Keratinocyte (primary cell): ENCODE measurements around the gene IGF1. TPM values are rescaled to one million over a fixed set of nuclear protein-coding genes. Genes with fewer than 3 reads are reported as not detected.

Experiments used
- DNase-seq: peaks from one replicate; pipeline ENCODE4 v3.0.0-alpha.2; 2011; ENCODE audit warnings: low read depth, missing footprints, low spot score
- FAIRE-seq: peaks from 2 replicates; lab custom pipeline; 2011; peaks lifted over from hg19 to GRCh38; lab: Jason Lieb, UNC
- H2AFZ ChIP-seq: 2 replicates; pipeline ENCODE4 v1.6.0; 2012; ENCODE audit warnings: low read length, control low read depth, inconsistent platforms; ENCODE audit not compliant: control insufficient read depth
- H3K27ac ChIP-seq: 2 replicates; pipeline ENCODE4 v1.5.1; 2011; ENCODE audit warnings: low read length; ENCODE audit not compliant: control insufficient read depth, insufficient read depth
- H3K27me3 ChIP-seq: 3 replicates; pipeline ENCODE4 v1.6.0; 2011; ENCODE audit warnings: low read length; ENCODE audit not compliant: control insufficient read depth, insufficient read depth; ENCODE audit errors: extremely low read depth
- H3K36me3 ChIP-seq, 2 experiments: 2 replicates in 1 of 2; 3 replicates in 1 of 2; pipeline ENCODE4 v1.5.1; 2011; ENCODE audit warnings: low read length in 2 of 2, mild to moderate bottlenecking in 1 of 2; ENCODE audit not compliant: control insufficient read depth in 2 of 2, insufficient read depth in 2 of 2; ENCODE audit errors: extremely low read depth in 1 of 2
- H3K4me1 ChIP-seq: 3 replicates; pipeline ENCODE4 v1.5.1; 2011; ENCODE audit warnings: low read length; ENCODE audit not compliant: control insufficient read depth, insufficient read depth; ENCODE audit errors: extremely low read depth
- H3K4me2 ChIP-seq: 3 replicates; pipeline ENCODE4 v1.6.0; 2011; ENCODE audit warnings: low read depth, low read length; ENCODE audit not compliant: control insufficient read depth, insufficient read depth; ENCODE audit errors: extremely low read depth
- H3K4me3 ChIP-seq, 3 experiments: fragments of 200-600 bp in 1 of 3; sonication (generic) in 1 of 3; 2 replicates in 2 of 3; 3 replicates in 1 of 3; pipeline ENCODE4 v1.5.1; 2011 to 2016; ENCODE audit warnings: low read length in 3 of 3, mild to moderate bottlenecking in 3 of 3, control low read depth in 2 of 3, inconsistent platforms in 1 of 3, low read depth in 1 of 3, mixed read lengths in 1 of 3, mixed run types in 1 of 3, moderate library complexity in 1 of 3; ENCODE audit not compliant: control insufficient read depth in 2 of 3, insufficient read depth in 2 of 3; ENCODE audit errors: extremely low read depth in 1 of 3
- H3K79me2 ChIP-seq: 2 replicates; pipeline ENCODE4 v1.6.0; 2012; ENCODE audit warnings: low read length; ENCODE audit not compliant: control insufficient read depth, insufficient read depth
- H3K9ac ChIP-seq: 3 replicates; pipeline ENCODE4 v1.6.0; 2011; ENCODE audit warnings: low read length; ENCODE audit not compliant: control insufficient read depth, insufficient read depth; ENCODE audit errors: extremely low read depth
- H3K9me1 ChIP-seq: 3 replicates; pipeline ENCODE4 v1.6.0; 2011; ENCODE audit warnings: low read length; ENCODE audit not compliant: control insufficient read depth, insufficient read depth; ENCODE audit errors: extremely low read depth
- H3K9me3 ChIP-seq: 2 replicates; pipeline ENCODE4 v1.5.1; 2012; ENCODE audit warnings: low read depth, low read length; ENCODE audit not compliant: control insufficient read depth
- H4K20me1 ChIP-seq: 3 replicates; pipeline ENCODE4 v1.6.0; 2011; ENCODE audit warnings: low read length; ENCODE audit not compliant: control insufficient read depth, insufficient read depth; ENCODE audit errors: extremely low read depth
- CTCF ChIP-seq, 3 experiments: IDR thresholded peaks in 1 of 3; conservative IDR thresholded peaks in 1 of 3; optimal IDR thresholded peaks in 1 of 3; 2 replicates in 2 of 3; 3 replicates in 1 of 3; pipeline versions ENCODE3 to v1.5.1; 2011; ENCODE audit warnings: low read length in 3 of 3, mild to moderate bottlenecking in 3 of 3, moderate library complexity in 2 of 3, control low read depth in 1 of 3, inconsistent platforms in 1 of 3; ENCODE audit not compliant: insufficient read depth in 2 of 3; ENCODE audit errors: extremely low read depth in 1 of 3
- EZH2 ChIP-seq: IDR thresholded peaks from one replicate; pipeline ENCODE4 v1.6.1; 2012; ENCODE audit warnings: inconsistent platforms, mild to moderate bottlenecking, low read length, moderate library complexity
- dilution Hi-C: fragments of 300-500 bp; cut with MboI; formaldehyde crosslinking; loops from one replicate; pipeline ENCODE4 v1.7.0; 2020; ENCODE audit warnings: low sequenced_read_pairs; ENCODE audit not compliant: extremely low pct_ligation_motif_present
- polyA plus RNA-seq, 5 experiments: library from polyadenylated mRNA; depleted of rRNA in 3 of 5; stranded (reverse) in 3 of 5; stranded (forward) in 1 of 5; unstranded in 1 of 5; fragments of >200 nt; gene quantifications; 1 replicate in 1 of 5; 2 replicates in 3 of 5; 3 replicates in 1 of 5; pipeline versions ENCODE4 v1.2.1 to v1.2.3, GENCODE V29; 2011 to 2012; ENCODE audit warnings: missing spikeins in 2 of 5, low read depth in 1 of 5, low replicate concordance in 1 of 5

The IGF1 gene
- polyA plus RNA-seq, 1 donor (not counting 4 experiments of a cell fraction or from before 2014, with no cell fraction given): not detected

GRCh38 chr12:102507301-102507700 lies 26.9 kb upstream of the IGF1 start:
- Histone ChIP-seq H3K9me3 (no peaks in the 10 kb centered on the region), H3K27me3 (no peaks in the 10 kb centered on the region), H3K9ac (no peak overlapping the region), H2AFZ (no peak overlapping the region), H3K4me2 (no peak overlapping the region), H3K36me3 (no peaks in the 10 kb centered on the region), H3K79me2 (no peaks in the 10 kb centered on the region), H3K27ac (no peak overlapping the region), H4K20me1 (no peaks in the 10 kb centered on the region), H3K4me3 (no peak overlapping the region), H3K9me1 (no peaks in the 10 kb centered on the region), H3K4me1 (no peaks in the 10 kb centered on the region)
- dilution Hi-C loops: no loop called here
- FAIRE-seq: no peak
- TF ChIP-seq CTCF (optimal IDR thresholded peaks at IDR 0.05 in 1 of 3, IDR thresholded peaks at IDR 0.05 in 1 of 3, conservative IDR thresholded peaks at IDR 0.05 in 1 of 3; ENCODE audit: extremely low read depth in 1 of 3, insufficient read depth in 2 of 3, low read length in 3 of 3) (no peak), EZH2 (no peak)
- DNase-seq: no peak

GRCh38 chr12:102504871-102505270 lies 24.5 kb upstream of the IGF1 start:
- no peaks in the 10 kb centered on the region for H3K27me3 ChIP-seq
- FAIRE-seq (no peak), DNase-seq (no peak)
- H3K4me2 ChIP-seq: no peak overlapping the region
- no peaks in the 10 kb centered on the region for H3K9me1 ChIP-seq
- no peaks in the 10 kb centered on the region for H3K4me1 ChIP-seq
- no peaks in the 10 kb centered on the region for H4K20me1 ChIP-seq
- no peaks in the 10 kb centered on the region for H3K36me3 ChIP-seq
- no peak for TF ChIP-seq EZH2
- TF ChIP-seq CTCF (optimal IDR thresholded peaks at IDR 0.05 in 1 of 3, IDR thresholded peaks at IDR 0.05 in 1 of 3, conservative IDR thresholded peaks at IDR 0.05 in 1 of 3; ENCODE audit: extremely low read depth in 1 of 3, insufficient read depth in 2 of 3, low read length in 3 of 3): no peak
- no peaks in the 10 kb centered on the region for H3K79me2 ChIP-seq
- H3K9ac ChIP-seq: no peak overlapping the region
- no peak overlapping the region for H3K4me3 ChIP-seq
- no peak overlapping the region for H3K27ac ChIP-seq
- dilution Hi-C loops: no loop called here
- no peaks in the 10 kb centered on the region for H3K9me3 ChIP-seq
- no peak overlapping the region for H2AFZ ChIP-seq
